ENCODE results near the gene SPACA1. TPM values are rescaled to one million over a fixed set of nuclear protein-coding genes. Genes with fewer than 3 reads are reported as not detected.

SPACA1 gene
- total and polyA plus RNA-seq, 2 of the 8 experiments (the other 6 are each of a cell fraction or from before 2014, with no cell fraction given), result not detected

DNA sequence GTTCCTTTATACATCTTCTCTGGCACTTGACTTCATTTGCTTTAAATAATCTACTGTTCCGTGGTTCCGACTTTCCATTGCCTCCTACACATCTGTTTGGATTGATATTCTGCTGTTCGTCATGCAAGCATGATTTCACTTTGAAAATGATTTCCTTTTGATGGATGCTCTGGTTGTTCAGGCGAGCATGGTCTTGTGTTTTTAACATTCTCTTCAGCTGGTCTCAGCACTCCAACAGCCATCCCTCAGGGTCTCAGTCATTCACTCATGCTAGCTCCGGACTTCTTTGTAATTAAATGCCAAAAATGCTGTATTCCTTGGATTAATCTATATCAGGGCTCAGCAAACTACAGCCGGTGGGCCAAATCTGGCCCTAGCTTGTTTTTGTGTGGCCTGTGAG, 27.2 kb upstream of the SPACA1 start:
- no peak overlapping the region for H2AFZ ChIP-seq (ENCODE audit: low read length)

More for the DNA sequence above, 27.2 kb upstream of the SPACA1 start:
- Histone ChIP-seq H3K4me2 (ENCODE audit: insufficient read depth in 1 of 2, low read depth in 2 of 2, low read length in 2 of 2) (no peak overlapping the region), H4K20me1 (replicated peaks in 1 of 2; ENCODE audit: control insufficient read depth in 1 of 2, insufficient read depth in 2 of 2, low read length in 2 of 2) (no peaks in the 10 kb centered on the region), H2BK5ac (ENCODE audit: low read depth, low read length) (no peak overlapping the region), H2BK12ac (ENCODE audit: low read depth, low read length) (no peak overlapping the region), H3K56ac (replicated peaks; ENCODE audit: insufficient read length, low read depth, low read length) (no peak overlapping the region), H3K36me3 (ENCODE audit: control insufficient read depth in 2 of 4, insufficient read depth in 4 of 4, low read length in 3 of 4) (no peaks in the 10 kb centered on the region), H3K23me2 (ENCODE audit: low read depth, low read length) (no peaks in the 10 kb centered on the region), H3K79me2 (ENCODE audit: control insufficient read depth in 1 of 2, insufficient read depth in 2 of 2, low read length in 2 of 2) (no peaks in the 10 kb centered on the region), H3K4me3 (ENCODE audit: extremely low read depth in 1 of 4, insufficient read depth in 2 of 4, low read depth in 3 of 4, low read length in 4 of 4) (no peak overlapping the region), H3K79me1 (ENCODE audit: low read depth, low read length) (no peaks in the 10 kb centered on the region), H4K5ac (ENCODE audit: insufficient read length, low read depth, low read length) (no peak overlapping the region), H3K4ac (replicated peaks; ENCODE audit: insufficient read length, low read depth, low read length) (no peak overlapping the region), H2BK120ac (replicated peaks; ENCODE audit: low read depth, low read length) (no peak overlapping the region), H3K23ac (ENCODE audit: insufficient read length) (no peak overlapping the region), H3K27me3 (replicated peaks in 1 of 4; ENCODE audit: control insufficient read depth in 3 of 4, extremely low read depth in 1 of 4, insufficient read depth in 3 of 4, low read length in 3 of 4) (no peaks in the 10 kb centered on the region), H3K9me3 (ENCODE audit: insufficient read depth in 2 of 2, low read depth in 1 of 2, low read length in 1 of 2) (no peaks in the 10 kb centered on the region), H3K27ac (ENCODE audit: low read depth, low read length) (no peak overlapping the region), H4K8ac (ENCODE audit: extremely low read depth, insufficient read depth, low read length) (no peak overlapping the region), H3K9ac (replicated peaks in 1 of 4; ENCODE audit: extremely low read depth in 1 of 4, low read depth in 3 of 4, low read length in 3 of 4) (no peak overlapping the region), H3K18ac (ENCODE audit: extremely low read depth, low read length) (no peak overlapping the region), H2BK15ac (ENCODE audit: low read length) (no peak overlapping the region), H2BK20ac (ENCODE audit: low read length) (no peak overlapping the region), H2AK5ac (ENCODE audit: low read depth, low read length) (no peak overlapping the region), H3K4me1 (replicated peaks in 1 of 4; ENCODE audit: control insufficient read depth in 3 of 4, insufficient read depth in 4 of 4, low read length in 3 of 4) (no peaks in the 10 kb centered on the region), H3K14ac (ENCODE audit: insufficient read length) (no peak overlapping the region), H4K91ac (replicated peaks; ENCODE audit: insufficient read length, low read length) (no peak overlapping the region)
- TF ChIP-seq JUN (IDR thresholded peaks at IDR 0.05; ENCODE audit: low read depth, low read length) (no peak), RFX5 (IDR thresholded peaks at IDR 0.05; ENCODE audit: borderline replicate concordance, low read depth, low read length) (no peak), RXRA (IDR thresholded peaks at IDR 0.05; ENCODE audit: insufficient read depth, low read depth, low read length) (no peak), SP2 (IDR thresholded peaks at IDR 0.05; ENCODE audit: low read length) (no peak), SIN3A (conservative IDR thresholded peaks at IDR 0.05 in 1 of 2, IDR thresholded peaks at IDR 0.05 in 1 of 2; ENCODE audit: low read depth in 1 of 2, low read length in 2 of 2) (no peak), KDM5A (IDR thresholded peaks at IDR 0.05; ENCODE audit: low read length) (no peak)
- TF ChIP-seq, protein P1, sequence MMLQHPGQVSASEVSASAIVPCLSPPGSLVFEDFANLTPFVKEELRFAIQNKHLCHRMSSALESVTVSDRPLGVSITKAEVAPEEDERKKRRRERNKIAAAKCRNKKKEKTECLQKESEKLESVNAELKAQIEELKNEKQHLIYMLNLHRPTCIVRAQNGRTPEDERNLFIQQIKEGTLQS (IDR thresholded peaks at IDR 0.05; ENCODE audit: insufficient read depth, low read depth, low read length), result no peak
- POLR2A ChIA-PET (ENCODE audit: partially characterized antibody), result no interaction called here
- no peak for FAIRE-seq
- WGBS, 2 experiments (ENCODE audit: extremely low coverage in 1 of 2, insufficient coverage in 1 of 2, insufficient read length in 1 of 2, insufficient replicate concordance in 2 of 2, low coverage in 1 of 2, low lambda C conversion rate in 2 of 2, missing lambda C conversion rate in 1 of 2), result 79% methylated on average over 6 of the region's 6 CpGs; no CpG with 5 or more reads in 1 of the 2 experiments
- DNase-seq (ENCODE audit: low read depth in 1 of 2, low spot score in 2 of 2), result no peak
- CTCF ChIA-PET (ENCODE audit: partially characterized antibody), result interaction anchor here (0.6 kb wide), 1 partner anchor 53 kb away, joined by 3 read pairs; no protein-coding TSS in a partner anchor

Measured in H1 (cell line).